Heart left ventricle (tissue), 13 donors: ENCODE data around the gene MALRD1.

Experiments
- CTCF ChIP-seq, 12 donors: fragments of 200-600 bp; sonication (generic) in 4 of 12; IDR thresholded peaks; one replicate each; pipeline versions ENCODE4 v1.5.0 to v1.8.0; 2018 to 2022; ENCODE audit warnings: antibody characterized with exemption in 12 of 12, mild to moderate bottlenecking in 5 of 12
- POLR2A ChIP-seq, 2 donors: fragments of 450-650 bp; IDR thresholded peaks; one replicate each; pipeline ENCODE4 v1.6.1; 2017; ENCODE audit warnings: antibody characterized with exemption in 2 of 2, mild to moderate bottlenecking in 2 of 2, moderate library complexity in 2 of 2
- donor health status: ischemic (EF 13 %, LVEDD 7.1; RV severe dilation, severe dysfunction).
- donor health status: DM: no; HTN: yes; CAD: no.
- donor health status: DM: no; HTN: no; CAD: no.
- donor health status: ischemic (EF 25% LVEDD 6.9; RV normal size, moderate dysfunction).
- donor health status: ischemic (EF 25% LVEDD 5.7; RV mildly dilated, moderate dysfunction).
- donor health status: ischemic (EF 35%, LVEDD 5.7; RV mildly dilated, moderate dysfunction).
- donor health status: nonischemic (EF 11% LVEDD 7.7; RV severe dilation, severe dysfunction).
- donor health status: DM: yes; HTN: yes; CAD: no.
- donor health status: PGD.
- donor health status: ischemic (EF 29% LVEDD 5.4; RV normal size, mild dysfunction).
- donor health status: nonischemic (EF 23%, LVEDD 6.1; RV moderate dilation, normal function).

GRCh38 chr10:19518632-19519031 lies 470.0 kb downstream of the MALRD1 start:
- TF ChIP-seq CTCF (IDR thresholded peaks at IDR 0.05) (no peak), POLR2A (IDR thresholded peaks at IDR 0.05) (no peak)
